Liver (tissue), 9 donors: ENCODE data around the gene ASB1. TPM values are rescaled to one million over a fixed set of nuclear protein-coding genes. Genes with fewer than 3 reads are reported as not detected.

Experiments
- DNase-seq: peaks from one replicate; pipeline ENCODE4 v3.0.0-alpha.2; 2017; ENCODE audit warnings: low spot score
- H3K27ac ChIP-seq, 2 donors: one replicate each; pipeline ENCODE4 v1.7.0; 2013; ENCODE audit warnings: inconsistent platforms in 2 of 2, low read length in 2 of 2, control low read depth in 1 of 2, low read depth in 1 of 2, mild to moderate bottlenecking in 1 of 2
- H3K27me3 ChIP-seq, 4 donors: one replicate each; pipeline versions ENCODE4 v1.6.1 to v1.7.0; 2013; ENCODE audit warnings: low read length in 3 of 4, inconsistent platforms in 1 of 4, mild to moderate bottlenecking in 1 of 4, moderate library complexity in 1 of 4; ENCODE audit not compliant: control insufficient read depth in 4 of 4, insufficient read depth in 4 of 4
- H3K36me3 ChIP-seq, 4 donors: one replicate each; pipeline versions ENCODE4 v1.6.1 to v1.7.0; 2013; ENCODE audit warnings: low read length in 3 of 4, mild to moderate bottlenecking in 3 of 4, low read depth in 1 of 4, moderate library complexity in 1 of 4; ENCODE audit not compliant: control insufficient read depth in 4 of 4, insufficient read depth in 3 of 4
- H3K4me1 ChIP-seq, 4 donors: one replicate each; pipeline versions ENCODE4 v1.6.1 to v1.7.0; 2013; ENCODE audit warnings: low read length in 3 of 4, mild to moderate bottlenecking in 3 of 4, moderate library complexity in 1 of 4; ENCODE audit not compliant: control insufficient read depth in 4 of 4, insufficient read depth in 4 of 4
- H3K4me3 ChIP-seq, 3 donors: one replicate each; pipeline versions ENCODE4 v1.6.1 to v1.7.0; 2013; ENCODE audit warnings: low read length in 3 of 3, control low read depth in 1 of 3, low read depth in 1 of 3, mild to moderate bottlenecking in 1 of 3
- H3K9ac ChIP-seq, 2 donors: one replicate each; pipeline ENCODE4 v1.7.0; 2013; ENCODE audit warnings: low read length in 2 of 2, mild to moderate bottlenecking in 2 of 2, moderate library complexity in 2 of 2, control low read depth in 1 of 2, low read depth in 1 of 2
- H3K9me3 ChIP-seq, 4 donors: one replicate each; pipeline versions ENCODE4 v1.6.1 to v1.7.0; 2013; ENCODE audit warnings: low read length in 3 of 4; ENCODE audit not compliant: control insufficient read depth in 4 of 4
- ATF3 ChIP-seq: IDR thresholded peaks from 2 replicates; pipeline ENCODE4 v1.6.1; 2016; ENCODE audit warnings: antibody characterized with exemption
- CTCF ChIP-seq: fragments of 150-350 bp; IDR thresholded peaks from 2 replicates; pipeline ENCODE4 v1.5.1; 2017; ENCODE audit warnings: improper control_type of control experiment, low read depth, low read length; ENCODE audit not compliant: missing input control
- EGR1 ChIP-seq, 2 donors: IDR thresholded peaks; 2 replicates each; pipeline ENCODE4 v1.6.1; 2016 to 2018; ENCODE audit warnings: antibody characterized with exemption in 2 of 2, low read depth in 2 of 2
- FOXA1 ChIP-seq: IDR thresholded peaks from 2 replicates; pipeline ENCODE4 v1.6.1; 2016; ENCODE audit warnings: antibody characterized with exemption
- FOXA2 ChIP-seq: IDR thresholded peaks from 2 replicates; pipeline ENCODE4 v1.6.1; 2016; ENCODE audit warnings: antibody characterized with exemption
- GABPA ChIP-seq, 2 donors: IDR thresholded peaks in 1 of 2; conservative IDR thresholded peaks in 1 of 2; 2 replicates each; pipeline ENCODE4 v1.6.1; 2016; ENCODE audit warnings: antibody characterized with exemption in 2 of 2, mild to moderate bottlenecking in 1 of 2, moderate library complexity in 1 of 2
- HNF4A ChIP-seq, 2 donors: conservative IDR thresholded peaks; 2 replicates each; pipeline ENCODE4 v1.6.1; 2016; ENCODE audit warnings: antibody characterized with exemption in 2 of 2, mild to moderate bottlenecking in 2 of 2
- HNF4G ChIP-seq: IDR thresholded peaks from 2 replicates; pipeline ENCODE4 v1.6.1; 2016; ENCODE audit warnings: antibody characterized with exemption
- JUND ChIP-seq, 2 donors: IDR thresholded peaks; 2 replicates each; pipeline ENCODE4 v1.6.1; 2016; ENCODE audit warnings: antibody characterized with exemption in 2 of 2
- MAX ChIP-seq: IDR thresholded peaks from 2 replicates; pipeline ENCODE4 v1.6.1; 2016; ENCODE audit warnings: antibody characterized with exemption
- NR2F2 ChIP-seq: IDR thresholded peaks from 2 replicates; pipeline ENCODE4 v1.6.1; 2016; ENCODE audit warnings: antibody characterized with exemption
- RAD21 ChIP-seq, 2 donors: IDR thresholded peaks; 2 replicates each; pipeline ENCODE4 v1.6.1; 2016; ENCODE audit warnings: antibody characterized with exemption in 2 of 2, mild to moderate bottlenecking in 2 of 2
- REST ChIP-seq: IDR thresholded peaks from 2 replicates; pipeline ENCODE4 v1.6.1; 2016; ENCODE audit warnings: antibody characterized with exemption, mild to moderate bottlenecking
- RXRA ChIP-seq, 2 donors: IDR thresholded peaks; 2 replicates each; pipeline ENCODE4 v1.6.1; 2017 to 2018; ENCODE audit warnings: antibody characterized with exemption in 2 of 2, mild to moderate bottlenecking in 1 of 2
- SP1 ChIP-seq: IDR thresholded peaks from 2 replicates; pipeline ENCODE4 v1.6.1; 2018; ENCODE audit warnings: antibody characterized with exemption, mild to moderate bottlenecking
- TAF1 ChIP-seq: conservative IDR thresholded peaks from 2 replicates; pipeline ENCODE4 v1.6.1; 2016; ENCODE audit warnings: antibody characterized with exemption, mild to moderate bottlenecking
- YY1 ChIP-seq: IDR thresholded peaks from 2 replicates; pipeline ENCODE4 v1.6.1; 2016; ENCODE audit warnings: antibody characterized with exemption, mild to moderate bottlenecking
- ZBTB33 ChIP-seq: IDR thresholded peaks from 2 replicates; pipeline ENCODE4 v1.6.1; 2016; ENCODE audit warnings: antibody characterized with exemption
- WGBS: extraction: QIAGEN DNeasy Blood & Tissue Kit; methylation state at CpG from one replicate; pipeline ENCODE4 v1.1.7; 2013; 5-methylcytosine and 5-hydroxymethylcytosine counted together
- polyA plus RNA-seq, 2 donors: library from polyadenylated mRNA; stranded (reverse) in 1 of 2; unstranded in 1 of 2; fragments of 200-250 nt in 1 of 2; fragments of >200 nt in 1 of 2; fragmentation: Nextera tagmentation in 1 of 2; extraction: Ambion mirVana in 1 of 2; gene quantifications; one replicate each; pipeline versions ENCODE4 v1.2.1 to v1.2.3, GENCODE V29; 2013 to 2015
- total RNA-seq, 2 donors: library from RNA; depleted of rRNA; stranded (reverse); fragments of >200 nt; gene quantifications; one replicate each; pipeline ENCODE4 v1.2.3, GENCODE V29; 2014
- donor health status: healthy.
- donor health status: healthy.
- donor health status: healthy.
- donor health status: healthy.
- donor health status: healthy.

ASB1 gene
- total and polyA plus RNA-seq, 4 donors: 6.1 to 15.2 (median 10.5) TPM

GRCh38 chr2:238473014-238473413 is 46.3 kb downstream of the ASB1 start:
- no peaks in the 10 kb centered on the region for H3K4me1 ChIP-seq
- no peak overlapping the region for H3K4me3 ChIP-seq
- no peak overlapping the region for H3K9ac ChIP-seq
- peaks cover 0 to 14% (median under 1%) of the 10 kb centered on the region in 4 donors for H3K9me3 ChIP-seq
- no peak overlapping the region for H3K27ac ChIP-seq
- TF ChIP-seq TAF1: no peak
- no peak for TF ChIP-seq RXRA (IDR thresholded peaks at IDR 0.05)
- no peak for TF ChIP-seq ZBTB33
- no peak for TF ChIP-seq EGR1 (IDR thresholded peaks at IDR 0.05; ENCODE audit: low read depth in 2 of 2)
- no peak for TF ChIP-seq JUND (IDR thresholded peaks at IDR 0.05)
- no peak for TF ChIP-seq GABPA (IDR thresholded peaks at IDR 0.05 in 1 of 2, conservative IDR thresholded peaks at IDR 0.05 in 1 of 2)
- no peak for TF ChIP-seq YY1
- no peak for TF ChIP-seq SP1
- no peak for TF ChIP-seq CTCF
- TF ChIP-seq ATF3: no peak
- no peak for TF ChIP-seq RAD21 (IDR thresholded peaks at IDR 0.05)
- TF ChIP-seq FOXA1: no peak
- TF ChIP-seq MAX: no peak
- TF ChIP-seq NR2F2: no peak
- no peak for TF ChIP-seq REST
- no peak for TF ChIP-seq HNF4A (conservative IDR thresholded peaks at IDR 0.05)
- no peak for TF ChIP-seq HNF4G
- no peak for TF ChIP-seq FOXA2
- H3K27me3 ChIP-seq: no peaks in the 10 kb centered on the region
- WGBS: 91% methylated on average over 4 of the region's 4 CpGs
- DNase-seq: peak; percentile 6
- H3K36me3 ChIP-seq: no peaks in the 10 kb centered on the region
